ENCODE data around the gene FAM236D. TPM values are rescaled to one million over a fixed set of nuclear protein-coding genes. Genes with fewer than 3 reads are reported as not detected.

FAM236D gene
- total RNA-seq = not detected

GRCh38 chrX:72808110-72808509 is at the start of gene FAM236D:
Gene FAM236D, minus strand, starts transcription at chrX:72808210. Its CDS starts 100 bp downstream, at chrX:72808110.

GRCh38 chrX:72782560-72782959 is 25.4 kb downstream of the FAM236D start, which contains the start of gene FAM236B:
Gene FAM236B, minus strand, starts transcription at chrX:72782660. Its CDS starts 100 bp downstream, at chrX:72782560.

GRCh38 chrX:72776653-72777466 is 31.1 kb downstream of the FAM236D start, which contains the start of gene DMRTC1B:
Gene DMRTC1B, plus strand, starts transcription at chrX:72776890. Its CDS starts 68,246 bp downstream, at chrX:72845136.

Other genes with a start within 250 kb of the FAM236D start
- gene HDAC8, start 235.4 kb downstream of the FAM236D start, total RNA-seq = 86.7 TPM
- gene PHKA1, start 93.9 kb downstream of the FAM236D start, total RNA-seq = 4.7 TPM
- 0.94 TPM for gene DMRTC1B, start 31.3 kb downstream of the FAM236D start, total RNA-seq
- gene FAM236B, start 25.6 kb downstream of the FAM236D start, total RNA-seq = not detected
- not detected for gene FAM236C, start 104.4 kb upstream of the FAM236D start, total RNA-seq
- gene FAM236A, start 130.0 kb upstream of the FAM236D start, total RNA-seq = not detected
- not detected for gene DMRTC1, start 135.6 kb upstream of the FAM236D start, total RNA-seq
- gene PABPC1L2B, start 194.7 kb upstream of the FAM236D start, total RNA-seq = not detected

Data from parietal lobe (tissue), 1 donor.